Measurements from ENCODE around the gene TFF1.

Gene TFF1

GRCh38 chr21:42379426-42380215, 13.3 kb upstream of the TFF1 start:
- peak; percentile 32 for DNase-seq

GRCh38 chr21:42378418-42378817, 12.1 kb upstream of the TFF1 start:
- DNase-seq = no peak

DNA sequence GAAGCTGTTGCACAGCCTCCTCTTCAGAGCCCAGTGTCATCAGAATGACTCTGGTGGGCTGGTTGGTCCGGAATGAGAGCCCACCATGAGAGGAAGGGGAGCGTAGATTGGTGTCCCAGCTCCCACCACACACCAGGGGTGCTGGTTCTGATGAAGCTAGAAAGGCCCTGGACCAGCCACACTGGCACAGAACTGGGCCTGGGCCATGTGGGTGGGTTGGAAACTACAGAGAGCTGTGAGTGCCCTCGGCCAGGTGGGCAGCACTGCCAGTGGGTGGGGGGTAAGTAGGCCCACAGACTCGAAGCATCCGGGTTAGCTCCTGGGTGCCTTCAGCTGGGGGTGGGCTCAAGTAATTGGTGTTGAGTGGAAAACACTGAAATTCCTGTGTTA, 11.6 kb upstream of the TFF1 start:
- no peak for DNase-seq

- no peak for DNase-seq
Observed at GRCh38 chr21:42377211-42377950, 11.0 kb upstream of the TFF1 start.

- no peak for DNase-seq
Observed at GRCh38 chr21:42376338-42376982, 10.1 kb upstream of the TFF1 start.

- DNase-seq = no peak
Observed at GRCh38 chr21:42375966-42376337, 9.6 kb upstream of the TFF1 start.

DNA sequence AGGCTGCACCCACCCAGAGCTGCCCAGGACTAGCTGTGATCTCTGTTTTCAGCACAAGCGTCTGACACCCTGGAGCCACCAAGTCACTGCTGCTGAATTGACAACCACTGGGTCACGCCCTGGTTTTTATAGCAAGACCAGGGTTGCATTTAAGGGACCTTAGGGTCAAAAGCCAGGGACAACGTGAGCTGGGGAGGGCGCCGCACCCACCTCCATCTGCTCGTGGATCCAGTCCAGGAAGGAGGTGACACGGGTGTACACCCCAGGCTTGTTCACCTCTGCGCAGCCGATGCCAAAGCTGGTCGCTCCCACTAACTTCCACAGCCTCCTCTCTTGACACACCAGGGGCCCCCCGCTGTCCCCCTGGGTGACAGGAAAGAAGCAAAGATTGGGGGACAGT, 9.2 kb upstream of the TFF1 start:
- DNase-seq = no peak

GRCh38 chr21:42374864-42375499, 8.6 kb upstream of the TFF1 start:
- no peak for DNase-seq

DNA sequence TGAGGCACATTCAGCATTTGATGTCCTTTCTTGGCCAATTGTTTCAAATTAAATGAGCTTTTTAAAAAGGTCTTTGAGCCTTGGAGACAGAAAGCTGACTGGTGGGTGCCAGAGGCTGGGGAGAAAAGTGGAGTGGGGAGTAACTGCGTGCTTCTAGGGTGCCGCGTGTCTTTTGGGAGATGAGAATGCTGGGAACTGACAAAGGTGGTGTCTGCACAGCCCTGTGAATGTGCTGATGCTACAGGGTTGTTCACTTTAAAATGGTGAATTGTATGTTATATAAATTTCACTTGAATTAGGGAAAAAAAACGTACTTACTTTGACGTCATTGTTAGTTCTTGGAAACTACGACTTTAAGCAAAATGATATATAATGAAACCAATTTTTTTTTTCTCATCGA, 8.1 kb upstream of the TFF1 start:
- DNase-seq = no peak

- DNase-seq = no peak
Observed at GRCh38 chr21:42373908-42374455, 7.6 kb upstream of the TFF1 start.

DNA sequence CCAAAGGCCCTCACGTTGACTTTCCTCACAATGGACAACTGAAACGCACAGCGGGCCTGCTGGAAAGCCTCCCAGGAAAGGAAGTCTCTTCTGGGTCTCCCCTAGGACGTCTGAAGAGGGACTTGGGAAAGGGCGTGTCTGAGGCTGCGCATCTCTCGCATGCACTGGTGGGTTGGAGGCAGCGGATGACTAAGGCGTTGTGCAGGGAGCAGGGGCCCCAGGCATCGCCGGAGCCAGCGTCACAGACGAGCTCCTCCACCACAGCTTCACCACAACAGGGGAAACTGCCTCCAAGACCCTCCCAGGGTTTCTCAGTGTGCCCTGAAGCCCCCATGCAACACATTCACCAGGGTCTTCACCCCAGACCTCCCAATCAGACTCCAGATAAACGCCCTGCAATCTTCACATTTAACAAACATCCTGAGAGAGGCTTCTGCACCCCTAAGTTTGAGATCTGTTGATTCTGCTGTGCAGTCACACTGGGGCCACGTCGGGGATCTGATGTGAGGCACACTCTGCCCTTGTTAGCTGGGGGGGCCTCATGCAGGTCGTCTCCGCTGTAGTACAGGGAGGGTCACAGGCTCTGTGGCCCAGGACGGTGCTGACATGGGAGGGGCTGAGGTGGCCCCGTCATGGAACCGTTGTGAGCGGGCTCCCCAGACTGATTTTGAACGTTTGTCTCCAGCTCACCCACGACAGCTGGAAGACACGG, 7.0 kb upstream of the TFF1 start:
- DNase-seq = no peak

- no peak for DNase-seq
Observed at GRCh38 chr21:42370894-42371654, 4.7 kb upstream of the TFF1 start.

- DNase-seq = no peak
Observed at GRCh38 chr21:42369821-42370220, 3.5 kb upstream of the TFF1 start.

GRCh38 chr21:42367367-42368165, 1.2 kb upstream of the TFF1 start:
- DNase-seq = no peak

DNA sequence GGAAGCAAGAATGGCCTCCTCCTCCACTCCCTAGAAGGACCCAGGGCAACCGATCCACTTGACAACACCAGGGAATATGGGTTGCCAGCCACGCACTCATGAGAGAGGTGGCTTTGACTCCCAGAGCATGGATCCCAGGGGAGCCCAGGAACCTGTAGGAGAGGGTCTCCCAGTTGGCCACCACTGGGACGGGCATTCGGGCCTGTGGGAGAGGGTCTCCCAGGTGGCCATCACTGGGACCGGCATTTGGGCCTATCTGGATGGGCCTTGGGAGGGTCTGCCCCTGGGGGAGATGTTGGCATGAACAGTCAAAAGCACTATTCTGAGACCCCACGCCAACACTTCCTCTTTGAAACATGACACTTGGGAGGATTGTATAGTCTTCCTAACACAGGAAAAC, 565 bp downstream of the TFF1 start:
- DNase-seq = no peak

- DNase-seq = peak; percentile 75
Observed at GRCh38 chr21:42364304-42364865, 1.9 kb downstream of the TFF1 start.

GRCh38 chr21:42363312-42363711, 3.0 kb downstream of the TFF1 start:
- no peak for DNase-seq

- no peak for DNase-seq
Observed at GRCh38 chr21:42362700-42363099, 3.6 kb downstream of the TFF1 start.

- no peak for DNase-seq
Observed at GRCh38 chr21:42362198-42362597, 4.1 kb downstream of the TFF1 start.

GRCh38 chr21:42361286-42361685, 5.0 kb downstream of the TFF1 start:
- DNase-seq = no peak

DNA sequence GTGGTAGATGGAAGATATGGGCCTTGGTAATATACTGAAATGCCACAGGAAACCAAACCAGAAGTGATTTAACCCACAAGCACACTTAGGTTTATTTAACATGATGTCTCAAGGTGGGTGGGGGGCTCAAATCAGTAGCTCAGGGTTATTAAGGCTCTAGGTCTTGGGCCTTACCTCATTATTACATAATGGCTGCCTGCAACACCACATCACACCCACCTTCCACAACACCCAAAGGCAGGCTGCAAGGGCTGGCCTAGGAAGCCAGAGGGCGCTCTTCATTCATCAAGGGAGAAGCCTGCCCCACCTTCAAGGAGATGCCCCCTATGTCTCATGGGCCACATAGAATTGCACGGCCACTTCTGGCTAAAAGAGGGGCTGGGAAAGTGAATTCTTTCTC, 6.0 kb downstream of the TFF1 start:
- no peak for DNase-seq
